Prostate gland (tissue), 2 donors: ENCODE measurements around the gene ZSWIM6.

Experiments
- POLR2A ChIP-seq: fragments of 450-650 bp; IDR thresholded peaks from one replicate; pipeline ENCODE4 v1.6.1; 2016; ENCODE audit warnings: antibody characterized with exemption, mild to moderate bottlenecking
- POLR2AphosphoS5 ChIP-seq: sonication (generic); formaldehyde crosslinking; IDR thresholded peaks from one replicate; pipeline ENCODE4 v1.6.1; 2017; ENCODE audit warnings: antibody characterized with exemption
- TF ChIP-seq, protein P1 (sequence below), 4 experiments: fragments of 200-600 bp in 2 of 4; fragments of 450-650 bp in 2 of 4; sonication (generic) in 2 of 4; IDR thresholded peaks; 1 replicate in 3 of 4; 2 replicates in 1 of 4; pipeline ENCODE4 v1.5.1; 2016 to 2019; ENCODE audit warnings: antibody characterized with exemption in 4 of 4, mild to moderate bottlenecking in 2 of 4, moderate library complexity in 2 of 4

DNA sequence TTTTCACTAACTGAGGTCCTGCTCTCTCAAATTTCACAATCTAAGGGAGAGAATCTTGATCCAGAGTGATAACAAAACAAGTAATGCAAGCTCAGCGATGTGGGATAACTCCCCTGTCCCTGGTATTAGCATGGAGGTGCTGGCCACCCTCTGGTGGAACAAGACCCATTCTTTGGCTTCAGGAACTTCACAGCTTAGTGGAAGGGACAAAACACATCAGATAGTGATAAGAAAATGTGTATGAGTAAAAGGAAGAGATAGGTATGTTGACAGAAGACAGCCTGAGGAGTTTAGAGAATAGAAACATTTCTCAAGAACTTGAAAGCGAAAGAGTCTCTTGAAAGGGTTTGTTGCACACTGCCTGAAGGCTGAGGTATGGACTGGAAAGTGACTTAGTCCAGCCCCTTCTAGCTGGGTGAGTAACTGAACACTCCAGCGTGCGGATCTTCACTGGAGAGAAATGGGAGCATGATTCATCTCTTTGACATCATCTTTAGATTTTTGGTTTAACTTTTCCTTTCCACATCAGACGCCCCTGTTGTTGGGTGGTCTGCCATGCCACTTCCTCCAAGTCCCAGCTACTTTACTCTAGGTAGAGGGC is 25.4 kb upstream of the ZSWIM6 start:
- no peak for TF ChIP-seq POLR2A
- TF ChIP-seq, protein P1, sequence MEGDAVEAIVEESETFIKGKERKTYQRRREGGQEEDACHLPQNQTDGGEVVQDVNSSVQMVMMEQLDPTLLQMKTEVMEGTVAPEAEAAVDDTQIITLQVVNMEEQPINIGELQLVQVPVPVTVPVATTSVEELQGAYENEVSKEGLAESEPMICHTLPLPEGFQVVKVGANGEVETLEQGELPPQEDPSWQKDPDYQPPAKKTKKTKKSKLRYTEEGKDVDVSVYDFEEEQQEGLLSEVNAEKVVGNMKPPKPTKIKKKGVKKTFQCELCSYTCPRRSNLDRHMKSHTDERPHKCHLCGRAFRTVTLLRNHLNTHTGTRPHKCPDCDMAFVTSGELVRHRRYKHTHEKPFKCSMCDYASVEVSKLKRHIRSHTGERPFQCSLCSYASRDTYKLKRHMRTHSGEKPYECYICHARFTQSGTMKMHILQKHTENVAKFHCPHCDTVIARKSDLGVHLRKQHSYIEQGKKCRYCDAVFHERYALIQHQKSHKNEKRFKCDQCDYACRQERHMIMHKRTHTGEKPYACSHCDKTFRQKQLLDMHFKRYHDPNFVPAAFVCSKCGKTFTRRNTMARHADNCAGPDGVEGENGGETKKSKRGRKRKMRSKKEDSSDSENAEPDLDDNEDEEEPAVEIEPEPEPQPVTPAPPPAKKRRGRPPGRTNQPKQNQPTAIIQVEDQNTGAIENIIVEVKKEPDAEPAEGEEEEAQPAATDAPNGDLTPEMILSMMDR (IDR thresholded peaks at IDR 0.05), result no peak
- no peak for TF ChIP-seq POLR2AphosphoS5
